Vagina (tissue), 2 donors: ENCODE measurements around the gene SET.

Experiments used
- POLR2A ChIP-seq, 2 donors: fragments of 450-650 bp; IDR thresholded peaks; one replicate each; pipeline ENCODE4 v1.6.1; 2017; ENCODE audit warnings: antibody characterized with exemption in 2 of 2, mild to moderate bottlenecking in 2 of 2, moderate library complexity in 2 of 2
- TF ChIP-seq, protein P1 (sequence below), 3 experiments: fragments of 450-650 bp in 2 of 3; fragments of 200-600 bp in 1 of 3; sonication (generic) in 1 of 3; IDR thresholded peaks; one replicate each; pipeline ENCODE4 v1.5.1; 2017 to 2019; ENCODE audit warnings: antibody characterized with exemption in 3 of 3, mild to moderate bottlenecking in 2 of 3, moderate library complexity in 2 of 3

DNA sequence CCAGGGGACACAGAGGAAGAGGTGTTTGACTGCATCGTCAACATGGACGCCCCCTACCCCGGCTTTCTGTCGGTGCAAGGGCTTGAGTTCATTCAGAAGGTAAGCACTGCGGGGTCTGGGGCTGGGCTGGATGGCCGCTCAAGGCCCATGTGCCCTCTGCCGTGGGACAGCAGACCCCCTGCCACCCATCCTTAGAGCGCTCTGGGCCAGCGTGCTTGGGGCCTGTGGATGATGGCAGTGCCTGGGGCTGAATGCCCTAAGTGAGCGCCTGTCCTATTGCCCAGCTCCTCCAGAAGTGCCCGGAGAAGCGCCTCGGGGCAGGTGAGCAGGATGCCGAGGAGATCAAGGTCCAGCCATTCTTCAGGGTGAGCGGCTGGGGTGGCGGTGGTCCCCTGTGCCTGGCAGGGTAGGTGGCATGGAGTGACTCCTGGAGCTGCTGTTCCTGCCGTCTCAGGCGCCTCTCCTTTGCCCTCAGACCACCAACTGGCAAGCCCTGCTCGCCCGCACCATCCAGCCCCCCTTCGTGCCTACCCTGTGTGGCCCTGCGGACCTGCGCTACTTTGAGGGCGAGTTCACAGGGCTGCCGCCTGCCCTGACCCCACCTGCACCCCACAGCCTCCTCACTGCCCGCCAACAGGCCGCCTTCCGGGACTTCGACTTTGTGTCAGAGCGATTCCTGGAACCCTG, 31.0 kb downstream of the SET start:
- TF ChIP-seq, protein P1, sequence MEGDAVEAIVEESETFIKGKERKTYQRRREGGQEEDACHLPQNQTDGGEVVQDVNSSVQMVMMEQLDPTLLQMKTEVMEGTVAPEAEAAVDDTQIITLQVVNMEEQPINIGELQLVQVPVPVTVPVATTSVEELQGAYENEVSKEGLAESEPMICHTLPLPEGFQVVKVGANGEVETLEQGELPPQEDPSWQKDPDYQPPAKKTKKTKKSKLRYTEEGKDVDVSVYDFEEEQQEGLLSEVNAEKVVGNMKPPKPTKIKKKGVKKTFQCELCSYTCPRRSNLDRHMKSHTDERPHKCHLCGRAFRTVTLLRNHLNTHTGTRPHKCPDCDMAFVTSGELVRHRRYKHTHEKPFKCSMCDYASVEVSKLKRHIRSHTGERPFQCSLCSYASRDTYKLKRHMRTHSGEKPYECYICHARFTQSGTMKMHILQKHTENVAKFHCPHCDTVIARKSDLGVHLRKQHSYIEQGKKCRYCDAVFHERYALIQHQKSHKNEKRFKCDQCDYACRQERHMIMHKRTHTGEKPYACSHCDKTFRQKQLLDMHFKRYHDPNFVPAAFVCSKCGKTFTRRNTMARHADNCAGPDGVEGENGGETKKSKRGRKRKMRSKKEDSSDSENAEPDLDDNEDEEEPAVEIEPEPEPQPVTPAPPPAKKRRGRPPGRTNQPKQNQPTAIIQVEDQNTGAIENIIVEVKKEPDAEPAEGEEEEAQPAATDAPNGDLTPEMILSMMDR (IDR thresholded peaks at IDR 0.05) = no peak
- TF ChIP-seq POLR2A (IDR thresholded peaks at IDR 0.05) = no peak
